Fibroblast of villous mesenchyme (primary cell): ENCODE results near the gene IRGC. TPM values are rescaled to one million over a fixed set of nuclear protein-coding genes. Genes with fewer than 3 reads are reported as not detected.
A peak's percentile ranks its signal among the peaks of the same experiment; 100 is the strongest.
"Not testable (repeated sequence)": the region's sequence is repeated elsewhere in the genome, so short reads cannot be mapped to it uniquely, and the experiment has no call there.

Source experiments
- DNase-seq: peaks from one replicate; pipeline ENCODE4 v3.0.0-alpha.2; 2010; ENCODE audit warnings: low read depth
- H3K4me3 ChIP-seq: 2 replicates; pipeline ENCODE4 v1.5.1; 2011; ENCODE audit warnings: low read depth, mild to moderate bottlenecking, low read length
- total RNA-seq: library from RNA; depleted of rRNA; stranded (reverse); fragments of >200 nt; gene quantifications from 2 replicates; pipeline ENCODE4 v1.2.3, GENCODE V29; 2012
- TF ChIP-seq, protein P1 (sequence below): IDR thresholded peaks from 2 replicates; pipeline ENCODE4 v1.5.1; 2012; ENCODE audit warnings: low read depth, mild to moderate bottlenecking, low read length; ENCODE audit not compliant: insufficient read depth

Gene IRGC
- total RNA-seq, 1 donor, result not detected

DNA sequence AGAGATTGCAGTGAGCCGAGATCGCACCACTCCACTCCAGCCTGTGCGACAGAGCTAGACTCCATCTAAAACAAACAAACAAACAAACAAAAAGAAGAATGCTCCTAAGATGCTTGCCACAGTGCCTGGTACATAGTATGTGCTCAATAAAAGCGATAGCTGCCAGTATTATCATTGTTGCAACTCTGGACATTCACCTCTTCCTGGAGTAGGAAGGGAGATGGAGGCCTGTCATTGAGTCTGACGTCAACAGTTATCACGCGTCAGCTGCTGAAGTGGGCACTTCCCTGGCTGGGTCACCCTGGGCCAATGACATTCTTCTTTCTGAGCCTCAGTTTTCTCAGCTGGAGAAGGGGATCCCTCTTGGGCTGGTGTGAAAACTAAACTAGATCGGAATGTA is 41.7 kb upstream of the IRGC start:
- no peak overlapping the region for H3K4me3 ChIP-seq
- DNase-seq, result no peak
- TF ChIP-seq, protein P1, sequence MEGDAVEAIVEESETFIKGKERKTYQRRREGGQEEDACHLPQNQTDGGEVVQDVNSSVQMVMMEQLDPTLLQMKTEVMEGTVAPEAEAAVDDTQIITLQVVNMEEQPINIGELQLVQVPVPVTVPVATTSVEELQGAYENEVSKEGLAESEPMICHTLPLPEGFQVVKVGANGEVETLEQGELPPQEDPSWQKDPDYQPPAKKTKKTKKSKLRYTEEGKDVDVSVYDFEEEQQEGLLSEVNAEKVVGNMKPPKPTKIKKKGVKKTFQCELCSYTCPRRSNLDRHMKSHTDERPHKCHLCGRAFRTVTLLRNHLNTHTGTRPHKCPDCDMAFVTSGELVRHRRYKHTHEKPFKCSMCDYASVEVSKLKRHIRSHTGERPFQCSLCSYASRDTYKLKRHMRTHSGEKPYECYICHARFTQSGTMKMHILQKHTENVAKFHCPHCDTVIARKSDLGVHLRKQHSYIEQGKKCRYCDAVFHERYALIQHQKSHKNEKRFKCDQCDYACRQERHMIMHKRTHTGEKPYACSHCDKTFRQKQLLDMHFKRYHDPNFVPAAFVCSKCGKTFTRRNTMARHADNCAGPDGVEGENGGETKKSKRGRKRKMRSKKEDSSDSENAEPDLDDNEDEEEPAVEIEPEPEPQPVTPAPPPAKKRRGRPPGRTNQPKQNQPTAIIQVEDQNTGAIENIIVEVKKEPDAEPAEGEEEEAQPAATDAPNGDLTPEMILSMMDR, result no peak

DNA sequence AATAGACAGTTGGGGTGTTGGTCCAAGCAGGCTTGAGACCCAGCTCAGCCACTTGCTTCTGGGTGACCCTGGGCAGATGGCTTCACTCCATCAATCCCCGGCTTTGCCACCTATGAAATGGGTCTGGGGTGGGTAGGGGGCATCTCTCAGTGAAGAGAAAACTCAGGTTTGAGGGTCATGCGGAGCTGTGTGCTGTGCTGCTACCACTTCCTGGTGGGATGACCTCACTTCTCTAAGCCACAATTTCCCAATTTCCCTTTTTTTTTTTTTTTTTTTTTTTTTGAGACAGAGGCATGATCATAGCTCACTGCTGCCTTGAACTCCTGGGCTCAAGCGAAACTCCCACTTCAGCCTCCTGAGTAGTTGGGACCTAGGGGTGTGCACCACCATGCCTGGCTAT is 41.3 kb upstream of the IRGC start:
- DNase-seq, result peak; percentile 41

DNA sequence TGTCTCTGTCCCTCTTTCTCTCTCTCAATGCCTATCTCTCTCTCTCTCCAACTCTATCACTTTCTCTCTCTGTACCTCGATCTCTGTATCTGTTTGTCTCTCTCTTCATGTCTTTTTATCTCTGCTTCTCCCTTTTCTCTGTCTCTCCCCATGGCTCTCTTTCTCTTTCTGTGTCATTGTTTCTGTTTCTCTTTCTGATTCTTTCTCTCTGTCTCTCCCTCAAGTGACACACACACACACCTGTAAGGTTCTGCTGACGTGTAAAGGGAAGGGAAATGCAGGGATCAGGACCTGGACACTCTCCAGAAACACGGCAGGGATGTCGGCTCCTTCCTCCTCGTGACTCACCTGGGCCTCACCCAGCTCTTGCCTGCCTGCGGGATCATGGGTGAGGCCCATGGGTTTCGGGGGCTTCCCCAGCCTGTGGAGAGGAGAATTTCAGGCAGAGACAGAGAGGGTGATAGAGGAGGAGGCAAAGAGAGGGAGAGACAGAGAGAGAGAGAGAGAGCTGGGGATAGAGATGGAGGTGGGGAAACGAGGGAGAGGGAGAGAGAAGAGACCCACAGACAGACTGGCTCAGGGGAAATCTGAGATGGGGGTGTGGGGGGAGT is 40.5 kb upstream of the IRGC start:
- DNase-seq, result peak; percentile 37

More for the DNA sequence above, 41.3 kb upstream of the IRGC start:
- H3K4me3 ChIP-seq, result no peak overlapping the region
- TF ChIP-seq, protein P1, result no peak

GRCh38 chr19:43675906-43676305 is 40.0 kb upstream of the IRGC start:
- TF ChIP-seq, protein P1, result no peak
- no peak overlapping the region for H3K4me3 ChIP-seq
- no peak for DNase-seq

More for the DNA sequence above, 40.5 kb upstream of the IRGC start:
- no peak overlapping the region for H3K4me3 ChIP-seq
- TF ChIP-seq, protein P1, result no peak

- TF ChIP-seq, protein P1, result no peak
- no peak overlapping the region for H3K4me3 ChIP-seq
- no peak for DNase-seq
Measured at GRCh38 chr19:43678512-43679261, 37.2 kb upstream of the IRGC start.

- DNase-seq, result no peak
- no peak overlapping the region for H3K4me3 ChIP-seq
- TF ChIP-seq, protein P1, result no peak
Measured at GRCh38 chr19:43681821-43682220, 34.1 kb upstream of the IRGC start.

GRCh38 chr19:43682269-43682668 is 33.6 kb upstream of the IRGC start:
- not testable (repeated sequence) for DNase-seq, H3K4me3 ChIP-seq
